ENCODE results near the gene TRMT10A.
A peak's percentile ranks its signal among the peaks of the same experiment; 100 is the strongest.

Gene TRMT10A

GRCh38 chr4:99563310-99564186, at the start of gene TRMT10A:
TRMT10A (minus strand) TSS chr4:99564039; CDS start chr4:99559338, 4,701 bp downstream.
- DNase-seq: peak; percentile 91

- no peak for DNase-seq
These were observed 48.9 kb upstream of the TRMT10A start for GRCh38 chr4:99612704-99613103.

- no peak for DNase-seq
These were observed 48.4 kb upstream of the TRMT10A start for GRCh38 chr4:99612281-99612680.

GRCh38 chr4:99610605-99611175, 46.9 kb upstream of the TRMT10A start:
- DNase-seq: no peak

GRCh38 chr4:99608417-99608816, 44.6 kb upstream of the TRMT10A start:
- no peak for DNase-seq

GRCh38 chr4:99606716-99607115, 42.9 kb upstream of the TRMT10A start:
- no peak for DNase-seq

- no peak for DNase-seq
These were observed 31.0 kb upstream of the TRMT10A start for GRCh38 chr4:99594818-99595217.

- DNase-seq: no peak
These were observed 30.2 kb upstream of the TRMT10A start for GRCh38 chr4:99593781-99594641.

- DNase-seq: no peak
These were observed 27.9 kb upstream of the TRMT10A start for GRCh38 chr4:99591757-99592156.

GRCh38 chr4:99587803-99588202, 24.0 kb upstream of the TRMT10A start:
- no peak for DNase-seq

- DNase-seq: no peak
These were observed 23.5 kb upstream of the TRMT10A start for GRCh38 chr4:99587309-99587708.

GRCh38 chr4:99586797-99587196, 23.0 kb upstream of the TRMT10A start:
- DNase-seq: no peak

GRCh38 chr4:99586322-99586721, 22.5 kb upstream of the TRMT10A start:
- peak; percentile 42 for DNase-seq

- DNase-seq: no peak
These were observed 21.7 kb upstream of the TRMT10A start for GRCh38 chr4:99585516-99585915.

GRCh38 chr4:99578714-99579113, 14.9 kb upstream of the TRMT10A start:
- no peak for DNase-seq

GRCh38 chr4:99574530-99575324, 10.9 kb upstream of the TRMT10A start, which contains the start of gene MTTP:
MTTP (plus strand) TSS chr4:99574824; CDS start chr4:99574910, 86 bp downstream.
- DNase-seq: no peak

GRCh38 chr4:99573735-99574368, 10.0 kb upstream of the TRMT10A start:
- DNase-seq: no peak

GRCh38 chr4:99572527-99573240, 8.8 kb upstream of the TRMT10A start:
- no peak for DNase-seq

- no peak for DNase-seq
These were observed 8.0 kb upstream of the TRMT10A start for GRCh38 chr4:99571883-99572282.

- no peak for DNase-seq
These were observed 1.1 kb upstream of the TRMT10A start for GRCh38 chr4:99564921-99565320.

- DNase-seq: no peak
These were observed 11.0 kb downstream of the TRMT10A start for GRCh38 chr4:99552872-99553271.

All from NCI-H1436 treated with DMSO at 0.1 percent for 48 hours (cell line).